Type B pancreatic cell (in vitro differentiated cells): ENCODE data around the gene GIMD1. TPM values are rescaled to one million over a fixed set of nuclear protein-coding genes. Genes with fewer than 3 reads are reported as not detected.

Experiments used
- DNase-seq: peaks from one replicate; pipeline ENCODE4 v3.0.0; 2021; ENCODE audit warnings: mixed read lengths; ENCODE audit not compliant: unreplicated experiment; ENCODE audit errors: extremely low spot score
- H3K27ac Mint-ChIP-seq: 2 replicates; pipeline ENCODE4 v1.8.0; 2021; ENCODE audit warnings: mild to moderate bottlenecking, mixed read lengths
- H3K27me3 Mint-ChIP-seq: 2 replicates; pipeline ENCODE4 v1.8.0; 2021; ENCODE audit warnings: mixed read lengths
- H3K36me3 Mint-ChIP-seq: 2 replicates; pipeline ENCODE4 v1.8.0; 2021; ENCODE audit warnings: mixed read lengths
- H3K4me1 Mint-ChIP-seq: one replicate; pipeline ENCODE4 v1.8.0; 2021; ENCODE audit warnings: mixed read lengths; ENCODE audit not compliant: unreplicated experiment
- H3K4me3 Mint-ChIP-seq: 2 replicates; pipeline ENCODE4 v1.8.0; 2021; ENCODE audit warnings: mild to moderate bottlenecking, mixed read lengths
- H3K9me3 Mint-ChIP-seq: 2 replicates; pipeline ENCODE4 v1.8.0; 2021; ENCODE audit warnings: mixed read lengths
- CTCF ChIP-seq: fragments of 200-600 bp; sonication (generic); conservative IDR thresholded peaks from 2 replicates; pipeline ENCODE4 v1.5.0; 2021; ENCODE audit warnings: antibody characterized with exemption, mild to moderate bottlenecking
- total RNA-seq: library from RNA; stranded (reverse); gene quantifications from 2 replicates; pipeline ENCODE4 v1.2.1, GENCODE V29; 2021; ENCODE audit warnings: low replicate concordance

Gene GIMD1
- total RNA-seq, 1 donor from 2014 or later, result not detected

GRCh38 chr4:106395582-106395981 lies 27.0 kb upstream of the GIMD1 start:
- Mint-ChIP-seq H3K4me3 (no peak overlapping the region), H3K9me3 (peaks cover 4% of the 10 kb centered on the region), H3K4me1 (no peaks in the 10 kb centered on the region), H3K36me3 (no peaks in the 10 kb centered on the region), H3K27ac (no peak overlapping the region), H3K27me3 (no peaks in the 10 kb centered on the region)
- no peak for TF ChIP-seq CTCF
- DNase-seq, result no peak

- no peaks in the 10 kb centered on the region for H3K9me3 Mint-ChIP-seq
- H3K36me3 Mint-ChIP-seq, result no peaks in the 10 kb centered on the region
- no peak overlapping the region for H3K27ac Mint-ChIP-seq
- no peak for DNase-seq
- no peaks in the 10 kb centered on the region for H3K4me1 Mint-ChIP-seq
- no peaks in the 10 kb centered on the region for H3K27me3 Mint-ChIP-seq
- H3K4me3 Mint-ChIP-seq, result no peak overlapping the region
- no peak for TF ChIP-seq CTCF
Observed at GRCh38 chr4:106385853-106386393, 17.3 kb upstream of the GIMD1 start.

GRCh38 chr4:106384878-106385277 lies 16.3 kb upstream of the GIMD1 start:
- Mint-ChIP-seq H3K4me1 (no peaks in the 10 kb centered on the region), H3K27me3 (no peaks in the 10 kb centered on the region), H3K36me3 (no peaks in the 10 kb centered on the region), H3K4me3 (no peak overlapping the region), H3K27ac (no peak overlapping the region), H3K9me3 (no peaks in the 10 kb centered on the region)
- DNase-seq, result no peak
- no peak for TF ChIP-seq CTCF

- H3K9me3 Mint-ChIP-seq, result no peaks in the 10 kb centered on the region
- no peaks in the 10 kb centered on the region for H3K4me1 Mint-ChIP-seq
- H3K27ac Mint-ChIP-seq, result no peak overlapping the region
- no peak overlapping the region for H3K4me3 Mint-ChIP-seq
- DNase-seq, result no peak
- no peaks in the 10 kb centered on the region for H3K36me3 Mint-ChIP-seq
- H3K27me3 Mint-ChIP-seq, result no peaks in the 10 kb centered on the region
- no peak for TF ChIP-seq CTCF
Observed at GRCh38 chr4:106380179-106380578, 11.6 kb upstream of the GIMD1 start.

GRCh38 chr4:106373026-106373425 lies 4.4 kb upstream of the GIMD1 start:
- H3K36me3 Mint-ChIP-seq, result no peaks in the 10 kb centered on the region
- no peak overlapping the region for H3K4me3 Mint-ChIP-seq
- no peak overlapping the region for H3K27ac Mint-ChIP-seq
- H3K9me3 Mint-ChIP-seq, result no peaks in the 10 kb centered on the region
- TF ChIP-seq CTCF, result no peak
- peaks cover 3% of the 10 kb centered on the region for H3K4me1 Mint-ChIP-seq
- no peak for DNase-seq
- H3K27me3 Mint-ChIP-seq, result no peaks in the 10 kb centered on the region

GRCh38 chr4:106371161-106371560 lies 2.6 kb upstream of the GIMD1 start:
- no peaks in the 10 kb centered on the region for H3K27me3 Mint-ChIP-seq

More at GRCh38 chr4:106371161-106371560, 2.6 kb upstream of the GIMD1 start:
- DNase-seq, result no peak
- H3K36me3 Mint-ChIP-seq, result no peaks in the 10 kb centered on the region
- no peak overlapping the region for H3K4me3 Mint-ChIP-seq
- no peak for TF ChIP-seq CTCF
- H3K4me1 Mint-ChIP-seq, result peaks cover 3% of the 10 kb centered on the region
- H3K27ac Mint-ChIP-seq, result no peak overlapping the region
- no peaks in the 10 kb centered on the region for H3K9me3 Mint-ChIP-seq
